SK-N-SH treated with all-trans-retinoic acid at 6 μM for 48 hours (cell line): ENCODE measurements around the gene ADRA2C.

Source experiments
- ATAC-seq: fragments of 200-7000 bp; cut with Tn5 transposase; 3 replicates; pipeline ENCODE4 v1.9.1; 2020; ENCODE audit warnings: mild to moderate bottlenecking, moderate library complexity
- ARNTL ChIP-seq: fragments of 450-650 bp; formaldehyde crosslinking; IDR thresholded peaks from 2 replicates; pipeline ENCODE4 v1.5.0; 2020; ENCODE audit warnings: low read depth, mild to moderate bottlenecking, moderate library complexity, borderline replicate concordance
- BACH2 ChIP-seq: fragments of 250-450 bp; sonication (Bioruptor Pico); IDR thresholded peaks from 2 replicates; pipeline ENCODE4 v1.9.0; 2021; ENCODE audit warnings: mild to moderate bottlenecking, borderline replicate concordance
- CREB5 ChIP-seq: fragments of 250-450 bp; sonication (Bioruptor Pico); IDR thresholded peaks from 2 replicates; pipeline ENCODE4 v1.5.1; 2020; ENCODE audit warnings: low read depth, mild to moderate bottlenecking, moderate library complexity
- CSDC2 ChIP-seq: fragments of 250-450 bp; sonication (Bioruptor Pico); IDR thresholded peaks from 2 replicates; pipeline ENCODE4 v1.5.0; 2020; ENCODE audit warnings: mild to moderate bottlenecking, moderate library complexity
- CSRNP3 ChIP-seq: fragments of 250-450 bp; sonication (Bioruptor Pico); IDR thresholded peaks from 2 replicates; pipeline ENCODE4 v1.5.1; 2021; ENCODE audit warnings: mild to moderate bottlenecking, moderate library complexity
- ESRRG ChIP-seq: fragments of 250-450 bp; sonication (Bioruptor Pico); IDR thresholded peaks from 2 replicates; pipeline ENCODE4 v1.6.1; 2021; ENCODE audit warnings: mild to moderate bottlenecking
- GLIS3 ChIP-seq: fragments of 250-450 bp; sonication (Bioruptor Pico); IDR thresholded peaks from 2 replicates; pipeline ENCODE4 v1.5.0; 2020; ENCODE audit warnings: mild to moderate bottlenecking, moderate library complexity
- ISL1 ChIP-seq: fragments of 250-450 bp; sonication (Bioruptor Pico); IDR thresholded peaks from 2 replicates; pipeline ENCODE4 v2.1.2; 2022; ENCODE audit warnings: mild to moderate bottlenecking, moderate library complexity
- OSR1 ChIP-seq: fragments of 250-450 bp; sonication (Bioruptor Pico); IDR thresholded peaks from 2 replicates; pipeline ENCODE4 v1.8.0; 2022; ENCODE audit warnings: moderate library complexity, mild to moderate bottlenecking, inconsistent platforms
- PATZ1 ChIP-seq: fragments of 250-450 bp; sonication (Bioruptor Pico); IDR thresholded peaks from 2 replicates; pipeline ENCODE4 v1.8.0; 2020; ENCODE audit warnings: mild to moderate bottlenecking, moderate library complexity, borderline replicate concordance
- PPARA ChIP-seq: fragments of 250-450 bp; sonication (Bioruptor Pico); IDR thresholded peaks from 2 replicates; pipeline ENCODE4 v1.5.0; 2020; ENCODE audit warnings: mild to moderate bottlenecking, borderline replicate concordance
- RARB ChIP-seq: fragments of 250-450 bp; sonication (Bioruptor Pico); IDR thresholded peaks from 2 replicates; pipeline ENCODE4 v1.8.0; 2021; ENCODE audit warnings: mild to moderate bottlenecking, moderate library complexity
- SNAI2 ChIP-seq: fragments of 250-450 bp; sonication (Bioruptor Pico); IDR thresholded peaks from 2 replicates; pipeline ENCODE4 v1.5.0; 2020; ENCODE audit warnings: mild to moderate bottlenecking, moderate library complexity
- TCF4 ChIP-seq: fragments of 250-450 bp; sonication (Bioruptor Pico); IDR thresholded peaks from 2 replicates; pipeline ENCODE4 v1.8.0; 2021; ENCODE audit warnings: mild to moderate bottlenecking, moderate library complexity, borderline replicate concordance
- TOX ChIP-seq: fragments of 250-450 bp; sonication (Bioruptor Pico); IDR thresholded peaks from 2 replicates; pipeline ENCODE4 v1.8.0; 2021; ENCODE audit warnings: mild to moderate bottlenecking, moderate library complexity, borderline replicate concordance
- TSHZ2 ChIP-seq: fragments of 250-450 bp; sonication (Bioruptor Pico); IDR thresholded peaks from 2 replicates; pipeline ENCODE4 v1.5.0; 2020; ENCODE audit warnings: mild to moderate bottlenecking, moderate library complexity
- ZFP3 ChIP-seq: fragments of 250-450 bp; sonication (Bioruptor Pico); IDR thresholded peaks from 2 replicates; pipeline ENCODE4 v1.5.0; 2020; ENCODE audit warnings: mild to moderate bottlenecking, moderate library complexity
- ZFP30 ChIP-seq: fragments of 450-650 bp; formaldehyde crosslinking; IDR thresholded peaks from 2 replicates; pipeline ENCODE4 v1.5.0; 2022; ENCODE audit warnings: mild to moderate bottlenecking, moderate library complexity
- ZNF70 ChIP-seq: fragments of 450-650 bp; formaldehyde crosslinking; IDR thresholded peaks from 2 replicates; pipeline ENCODE4 v1.5.0; 2020; ENCODE audit warnings: mild to moderate bottlenecking, moderate library complexity
- ZNF8 ChIP-seq: fragments of 450-650 bp; formaldehyde crosslinking; IDR thresholded peaks from 2 replicates; pipeline ENCODE4 v1.5.0; 2020; ENCODE audit warnings: mild to moderate bottlenecking, moderate library complexity

The ADRA2C gene

GRCh38 chr4:3810796-3811485, 44.8 kb downstream of the ADRA2C start:
- no peak for ATAC-seq
- no peak for TF ChIP-seq ZFP3 (CRISPR knock-in tag)
- TF ChIP-seq ZNF8 (CRISPR knock-in tag), result no peak
- TF ChIP-seq ZFP30 (CRISPR knock-in tag), result no peak
- no peak for TF ChIP-seq ISL1 (CRISPR knock-in tag)
- no peak for TF ChIP-seq GLIS3
- no peak for TF ChIP-seq CREB5
- no peak for TF ChIP-seq CSDC2 (CRISPR knock-in tag)
- TF ChIP-seq TOX (CRISPR knock-in tag), result no peak
- TF ChIP-seq PATZ1 (CRISPR knock-in tag), result no peak
- TF ChIP-seq ZNF70 (CRISPR knock-in tag), result no peak
- no peak for TF ChIP-seq OSR1 (CRISPR knock-in tag)
- no peak for TF ChIP-seq ESRRG (CRISPR knock-in tag)
- no peak for TF ChIP-seq RARB
- TF ChIP-seq SNAI2 (CRISPR knock-in tag), result no peak
- no peak for TF ChIP-seq TSHZ2 (CRISPR knock-in tag)
- TF ChIP-seq CSRNP3, result no peak
- TF ChIP-seq TCF4 (CRISPR knock-in tag), result no peak
- no peak for TF ChIP-seq BACH2 (CRISPR knock-in tag)

- ATAC-seq, result no peak
- TF ChIP-seq ARNTL (CRISPR knock-in tag) (no peak), PPARA (CRISPR knock-in tag) (no peak), ISL1 (CRISPR knock-in tag) (no peak), ZFP30 (CRISPR knock-in tag) (no peak), GLIS3 (no peak), TSHZ2 (CRISPR knock-in tag) (no peak), SNAI2 (CRISPR knock-in tag) (no peak), TCF4 (CRISPR knock-in tag) (no peak)
These were observed 45.4 kb downstream of the ADRA2C start for GRCh38 chr4:3811621-3812020.
